Ovary (tissue), 3 donors: Measurements from ENCODE around the gene TMTC2.

ENCODE experiments used
- CTCF ChIP-seq, 3 donors: fragments of 450-650 bp in 2 of 3; fragments of 200-600 bp in 1 of 3; IDR thresholded peaks; one replicate each; pipeline versions ENCODE4 v1.5.1 to v1.8.0; 2016 to 2022; ENCODE audit warnings: antibody characterized with exemption in 3 of 3, mild to moderate bottlenecking in 1 of 3
- POLR2A ChIP-seq: fragments of 450-650 bp; IDR thresholded peaks from one replicate; pipeline ENCODE4 v1.6.1; 2017; ENCODE audit warnings: antibody characterized with exemption, mild to moderate bottlenecking, moderate library complexity
- donor health status: DM: no; HTN: no; CAD: no.

DNA sequence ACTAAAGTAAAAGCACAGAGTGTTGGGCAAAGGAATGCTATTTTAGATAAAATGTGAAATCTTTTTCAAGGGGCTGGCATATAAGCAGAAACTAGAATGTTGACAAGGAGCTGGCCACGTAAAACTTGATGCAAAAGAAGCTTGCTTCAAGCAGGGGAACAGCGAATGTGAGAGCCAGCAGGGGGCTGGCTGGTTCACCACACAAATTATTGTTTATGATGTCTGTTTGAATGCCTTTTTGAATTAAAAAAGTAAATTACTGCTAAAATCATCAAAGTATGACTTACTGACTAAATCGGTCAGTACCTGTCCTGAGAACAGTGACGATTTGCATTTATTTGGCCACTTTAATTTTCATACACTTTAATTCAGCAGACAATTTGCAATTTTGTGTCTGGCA lies 38.9 kb upstream of the TMTC2 start:
- TF ChIP-seq CTCF (IDR thresholded peaks at IDR 0.05) (no peak), POLR2A (no peak)
